ENCODE measurements around the gene CAMK1D.

The CAMK1D gene

GRCh38 chr10:12419262-12419847 is 70.0 kb downstream of the CAMK1D start:
- TF ChIP-seq CTCF (IDR thresholded peaks at IDR 0.05): no peak

- no peak for TF ChIP-seq CTCF (IDR thresholded peaks at IDR 0.05)
These were observed 71.3 kb downstream of the CAMK1D start for GRCh38 chr10:12420530-12421120.

GRCh38 chr10:12422189-12422588 is 72.8 kb downstream of the CAMK1D start:
- TF ChIP-seq CTCF (IDR thresholded peaks at IDR 0.05): no peak

DNA sequence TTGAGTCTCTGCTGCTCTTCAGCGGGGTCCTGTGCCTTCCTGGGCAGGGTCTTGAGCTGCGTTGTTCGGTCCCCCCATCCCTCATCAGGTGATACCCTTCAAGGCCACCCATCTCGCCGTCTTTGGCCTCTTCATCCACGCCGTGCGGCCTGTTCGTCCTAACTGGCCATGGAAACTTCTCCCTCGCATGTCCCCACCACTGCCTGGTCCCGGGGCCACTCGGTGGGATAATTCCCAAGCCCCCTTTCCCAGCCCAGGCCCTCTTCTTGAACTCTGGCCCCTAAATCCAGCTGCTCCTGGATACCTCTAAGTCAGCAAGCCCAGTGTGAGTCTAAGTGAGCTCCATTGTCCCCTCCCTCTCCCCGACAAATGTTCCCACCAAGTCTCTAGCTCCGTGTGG is 74.5 kb downstream of the CAMK1D start:
- no peak for TF ChIP-seq CTCF (IDR thresholded peaks at IDR 0.05)

DNA sequence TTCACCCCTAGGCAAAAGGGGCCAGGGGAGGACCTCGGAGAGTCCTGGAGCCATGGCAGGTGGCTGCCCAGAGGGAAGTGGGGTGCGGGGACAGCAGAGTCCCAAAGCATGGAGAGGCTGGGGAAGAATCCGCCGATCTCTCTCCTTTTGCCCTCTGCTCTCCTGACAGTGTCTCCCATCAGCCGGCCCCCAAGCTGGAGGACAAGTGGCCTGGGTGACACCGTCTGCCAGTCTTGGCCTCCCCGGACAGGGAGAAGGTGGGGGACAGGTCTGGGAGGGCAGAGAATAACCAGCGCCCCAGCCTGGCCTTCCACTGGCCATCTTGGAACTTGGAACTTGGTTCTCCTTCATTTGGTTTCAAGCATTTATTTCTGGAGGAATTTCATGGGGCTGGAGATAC is 77.9 kb downstream of the CAMK1D start:
- no peak for TF ChIP-seq CTCF (IDR thresholded peaks at IDR 0.05)

- no peak for TF ChIP-seq CTCF (IDR thresholded peaks at IDR 0.05)
These were observed 79.2 kb downstream of the CAMK1D start for GRCh38 chr10:12428447-12429135.

GRCh38 chr10:12430406-12430982 is 81.1 kb downstream of the CAMK1D start:
- TF ChIP-seq CTCF (IDR thresholded peaks at IDR 0.05): no peak
